ENCODE results near the gene AFF1. TPM values are rescaled to one million over a fixed set of nuclear protein-coding genes. Genes with fewer than 3 reads are reported as not detected.

The AFF1 gene
- total and polyA plus RNA-seq, 5 experiments from 2014 or later = 9.0 to 55.8 (median 13.7) TPM

DNA sequence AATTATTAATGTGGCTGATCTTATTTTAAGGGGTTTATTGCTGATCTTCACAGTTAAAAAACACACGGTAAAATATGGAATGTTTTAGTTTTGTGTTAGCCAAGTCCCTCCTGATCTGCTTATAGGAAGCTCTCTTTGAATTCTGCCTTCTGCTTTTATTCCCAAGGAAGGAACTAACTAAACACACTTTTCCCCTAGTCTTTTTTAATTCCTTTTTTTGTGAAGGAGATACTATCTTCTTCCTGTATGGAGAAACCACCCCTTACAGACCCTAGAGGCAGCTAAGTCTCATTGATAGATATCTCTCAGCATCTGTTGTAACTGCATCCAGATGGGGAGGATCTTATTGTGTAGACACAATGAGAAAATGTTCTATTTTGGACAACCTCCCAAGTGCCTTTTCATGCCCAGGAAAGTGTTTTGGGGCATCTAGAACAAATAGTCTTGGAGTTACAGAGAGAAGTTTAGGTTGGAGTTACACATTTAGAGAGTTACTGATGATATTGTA is 64.4 kb downstream of the AFF1 start:
- ATAC-seq (no peak), DNase-seq (no peak)
- H3K27ac Mint-ChIP-seq = peak overlapping the region in 3 of 10 donors; percentile 1 to 65 (median 45)
- H3K36me3 Mint-ChIP-seq = peaks cover 0 to 3% (median 0%) of the 10 kb centered on the region in 3 donors
- no peaks in the 10 kb centered on the region for H3K9me3 Mint-ChIP-seq
- H3K4me3 Mint-ChIP-seq = no peak overlapping the region
- POLR2A ChIA-PET = no interaction called here
- H3K4me1 Mint-ChIP-seq = peaks cover 7 to 47% (median 16%) of the 10 kb centered on the region in 4 donors
- H3K27me3 Mint-ChIP-seq = no peaks in the 10 kb centered on the region

DNA sequence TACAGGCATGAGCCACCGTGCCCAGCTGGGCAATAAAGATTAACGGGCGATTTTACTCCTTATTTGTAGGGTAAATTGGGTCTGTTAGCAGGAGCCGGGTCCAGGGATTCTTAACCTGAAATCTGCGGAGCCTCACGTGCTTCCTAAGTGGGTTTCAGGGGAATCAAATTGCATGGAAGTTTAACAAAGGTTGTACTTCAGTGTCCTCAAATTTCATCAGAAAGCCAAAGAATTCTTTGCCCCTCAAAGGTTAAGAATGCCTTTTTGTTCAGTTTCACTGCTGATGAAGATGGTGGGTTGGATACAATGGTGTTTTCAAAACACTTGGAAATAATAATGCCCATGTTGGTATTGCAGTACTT is 67.9 kb downstream of the AFF1 start:
- no peak for DNase-seq
- Mint-ChIP-seq H3K27ac (peak overlapping the region in 1 of 10 donors; percentile 99), H3K4me1 (peaks cover 20 to 55% (median 33%) of the 10 kb centered on the region in 4 donors), H3K9me3 (no peaks in the 10 kb centered on the region), H3K36me3 (no peaks in the 10 kb centered on the region), H3K4me3 (no peak overlapping the region), H3K27me3 (no peaks in the 10 kb centered on the region)
- POLR2A ChIA-PET = interaction anchor here (7.8 kb wide), 1 partner anchor 65 kb away, joined by 162 read pairs; the partner anchor contains the start of gene AFF1
- ATAC-seq = no peak

GRCh38 chr4:87003266-87003665 is 68.5 kb downstream of the AFF1 start:
- peak overlapping the region in 4 of 10 donors; percentile 1 to 99 (median 47) for H3K27ac Mint-ChIP-seq
- no peak for ATAC-seq
- H3K4me1 Mint-ChIP-seq = peaks cover 25 to 56% (median 39%) of the 10 kb centered on the region in 4 donors
- POLR2A ChIA-PET = interaction anchor here (7.8 kb wide), 1 partner anchor 66 kb away, joined by 162 read pairs; the partner anchor contains the start of gene AFF1
- DNase-seq = no peak
- no peaks in the 10 kb centered on the region for H3K36me3 Mint-ChIP-seq
- H3K4me3 Mint-ChIP-seq = no peak overlapping the region
- no peaks in the 10 kb centered on the region for H3K27me3 Mint-ChIP-seq
- no peaks in the 10 kb centered on the region for H3K9me3 Mint-ChIP-seq

GRCh38 chr4:87005369-87005689 is 70.5 kb downstream of the AFF1 start:
- no peak for ATAC-seq
- H3K27me3 Mint-ChIP-seq = no peaks in the 10 kb centered on the region
- no peaks in the 10 kb centered on the region for H3K36me3 Mint-ChIP-seq
- peaks cover 26 to 54% (median 45%) of the 10 kb centered on the region in 4 donors for H3K4me1 Mint-ChIP-seq
- peak in 1 of 10 donors; percentile 11 for DNase-seq
- H3K9me3 Mint-ChIP-seq = no peaks in the 10 kb centered on the region
- H3K27ac Mint-ChIP-seq = peak overlapping the region; percentile 94 to 100 (median 98)
- POLR2A ChIA-PET = interaction anchor here (1.3 to 7.8 kb wide), 2 partner anchors 68 to 214 kb away, joined by 3 to 162 read pairs; partner anchors contain the start of gene AFF1
- H3K4me3 Mint-ChIP-seq = peak overlapping the region; percentile 84 to 97 (median 96)

GRCh38 chr4:87005690-87006425 is 71.0 kb downstream of the AFF1 start:
- DNase-seq = peak in 4 of 10 donors; percentile 18 to 36 (median 30)
- H3K4me3 Mint-ChIP-seq = peak overlapping the region; percentile 84 to 97 (median 96)

DNA sequence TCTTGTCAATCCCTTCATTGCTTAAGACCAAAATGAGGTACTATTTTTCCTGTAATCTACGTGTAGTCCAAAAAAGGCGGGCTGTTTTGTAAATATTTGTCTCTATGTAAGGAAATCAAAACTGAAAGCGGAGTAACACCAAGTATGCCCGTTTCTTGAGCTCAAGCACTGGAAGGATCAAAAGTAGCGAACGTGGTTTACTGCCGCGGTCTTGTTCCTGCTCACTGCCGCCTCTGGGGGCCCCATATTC is 71.5 kb downstream of the AFF1 start:
- H3K36me3 Mint-ChIP-seq = no peaks in the 10 kb centered on the region
- peak overlapping the region; percentile 84 to 97 (median 96) for H3K4me3 Mint-ChIP-seq
- ATAC-seq (no peak), DNase-seq (no peak)
- POLR2A ChIA-PET = interaction anchor here (0.6 to 7.8 kb wide), 23 partner anchors 9 to 213 kb away, joined by 3 to 162 read pairs (median 4); partner anchors contain the start of gene AFF1
- peaks cover 28 to 57% (median 46%) of the 10 kb centered on the region in 4 donors for H3K4me1 Mint-ChIP-seq
- no peaks in the 10 kb centered on the region for H3K9me3 Mint-ChIP-seq
- no peaks in the 10 kb centered on the region for H3K27me3 Mint-ChIP-seq
- H3K27ac Mint-ChIP-seq = peak overlapping the region; percentile 94 to 100 (median 98)

More at GRCh38 chr4:87005690-87006425, 71.0 kb downstream of the AFF1 start:
- no peaks in the 10 kb centered on the region for H3K27me3 Mint-ChIP-seq
- peak; percentile 0 to 5 for ATAC-seq
- H3K27ac Mint-ChIP-seq = peak overlapping the region; percentile 94 to 100 (median 98)
- no peaks in the 10 kb centered on the region for H3K9me3 Mint-ChIP-seq
- POLR2A ChIA-PET = interaction anchor here (0.6 to 7.8 kb wide), 23 partner anchors 8 to 214 kb away, joined by 3 to 162 read pairs (median 4); partner anchors contain the start of gene AFF1
- H3K36me3 Mint-ChIP-seq = no peaks in the 10 kb centered on the region
- peaks cover 26 to 54% (median 42%) of the 10 kb centered on the region in 4 donors for H3K4me1 Mint-ChIP-seq

DNA sequence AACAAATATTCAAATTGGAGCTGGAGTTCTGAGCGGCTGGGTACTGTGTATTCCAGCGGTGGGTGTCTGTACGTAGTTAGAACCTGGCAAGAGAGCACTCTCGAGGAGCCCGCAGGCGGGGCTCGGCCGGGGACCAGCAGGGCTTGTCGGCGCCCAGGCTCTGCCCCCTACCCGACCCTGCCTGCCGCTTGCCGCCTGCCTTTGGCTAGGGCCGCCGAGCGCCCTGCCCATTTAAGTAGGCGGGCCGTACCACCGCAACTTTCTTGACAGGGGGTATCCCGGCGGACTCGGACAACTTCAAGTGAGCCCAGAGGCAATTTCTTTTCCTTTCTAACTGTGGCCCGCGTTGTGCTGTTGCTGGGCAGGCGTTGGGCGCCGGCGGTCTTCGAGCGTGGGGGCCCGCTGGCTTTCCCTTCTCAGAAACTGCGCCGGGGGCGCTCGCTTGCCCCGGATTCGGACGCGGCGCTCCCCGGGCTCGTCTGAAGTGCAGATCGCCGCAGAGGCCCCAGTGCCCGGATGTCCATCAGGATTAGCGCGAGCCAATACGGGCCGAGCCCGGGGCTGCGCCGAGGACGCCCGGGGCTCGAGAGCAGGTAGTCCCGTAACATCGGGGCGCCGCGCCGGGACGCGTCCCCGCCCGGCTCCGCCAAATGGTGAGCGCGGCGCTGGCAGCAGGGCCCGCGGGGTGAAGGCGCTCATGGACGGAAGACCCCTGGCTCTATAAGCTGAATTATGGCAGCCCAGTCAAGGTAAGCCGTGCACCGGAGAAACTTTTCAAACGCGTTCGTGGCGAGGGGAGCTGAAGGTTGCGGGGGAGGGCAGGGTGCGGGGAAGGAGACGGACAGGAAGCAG is 72.1 kb downstream of the AFF1 start:
- Mint-ChIP-seq H3K4me3 (peak overlapping the region; percentile 84 to 97 (median 96)), H3K4me1 (peaks cover 30 to 59% (median 51%) of the 10 kb centered on the region in 4 donors), H3K27ac (peak overlapping the region; percentile 94 to 100 (median 98)), H3K9me3 (no peaks in the 10 kb centered on the region), H3K36me3 (no peaks in the 10 kb centered on the region), H3K27me3 (no peaks in the 10 kb centered on the region)
- POLR2A ChIA-PET = interaction anchor here (0.6 to 7.8 kb wide), 23 partner anchors 9 to 233 kb away, joined by 3 to 162 read pairs (median 4); partner anchors contain the start of gene AFF1
- DNase-seq (peak; percentile 83 to 94 (median 89)), ATAC-seq (peak; percentile 85)

DNA sequence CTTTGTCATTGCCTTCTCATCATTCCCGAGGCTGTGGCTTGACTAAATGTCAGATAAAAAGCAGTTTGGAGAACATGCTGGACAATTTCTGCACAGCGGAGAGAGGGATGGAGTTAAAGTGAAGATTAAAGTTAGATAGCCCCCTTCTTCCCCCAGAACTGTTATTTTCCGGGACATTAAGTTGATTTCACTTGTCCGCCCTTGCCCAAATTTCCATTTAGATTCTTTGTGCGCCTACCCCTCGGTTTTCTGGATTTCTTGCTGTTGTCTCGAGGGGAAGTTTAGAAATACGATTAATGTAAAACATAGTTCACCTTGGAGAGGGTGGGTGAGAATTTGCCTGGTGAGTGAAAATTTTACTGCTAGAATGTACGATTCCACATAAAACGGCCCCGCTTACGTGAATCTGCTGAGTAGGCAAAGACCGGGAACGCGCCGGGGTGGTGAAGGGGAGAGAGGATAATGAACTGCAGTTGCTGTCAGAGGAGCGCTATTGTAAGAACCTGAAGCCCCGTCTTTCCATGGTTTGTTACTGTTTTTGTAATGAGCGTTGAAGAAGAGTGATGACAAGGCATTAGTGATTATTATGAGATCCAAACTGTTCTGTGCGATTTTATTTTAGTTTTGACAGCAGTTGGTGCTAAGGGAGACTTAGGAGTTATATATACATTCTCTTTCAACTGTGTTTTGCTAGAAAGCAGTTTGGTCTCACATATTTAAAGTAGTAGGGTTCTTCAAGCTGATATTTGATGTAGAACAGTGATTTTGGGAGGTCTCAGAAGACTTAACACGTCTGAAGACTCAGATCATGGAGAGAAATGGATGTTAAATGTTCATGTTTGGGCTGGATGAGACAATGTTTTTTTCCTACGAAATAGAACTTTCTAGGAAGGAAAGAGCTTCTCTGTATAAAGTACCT is 73.0 kb downstream of the AFF1 start:
- ATAC-seq (no peak), DNase-seq (peak in 9 of 10 donors; percentile 10 to 36 (median 23))
- H3K4me1 Mint-ChIP-seq = peaks cover 32 to 67% (median 59%) of the 10 kb centered on the region in 4 donors
- H3K27me3 Mint-ChIP-seq = no peaks in the 10 kb centered on the region
- H3K27ac Mint-ChIP-seq = peak overlapping the region; percentile 88 to 100 (median 95)
- no peaks in the 10 kb centered on the region for H3K9me3 Mint-ChIP-seq
- H3K4me3 Mint-ChIP-seq = peak overlapping the region; percentile 84 to 97 (median 96)
- H3K36me3 Mint-ChIP-seq = no peaks in the 10 kb centered on the region
- POLR2A ChIA-PET = interaction anchor here (0.7 to 7.8 kb wide), 9 partner anchors 23 to 233 kb away, joined by 3 to 162 read pairs (median 5); partner anchors contain the start of gene AFF1

- Mint-ChIP-seq H3K27ac (peak overlapping the region in 4 of 10 donors; percentile 11 to 74 (median 39)), H3K4me1 (peaks cover 35 to 81% (median 72%) of the 10 kb centered on the region in 4 donors), H3K36me3 (no peaks in the 10 kb centered on the region), H3K4me3 (peak overlapping the region; percentile 29 to 92 (median 72)), H3K9me3 (no peaks in the 10 kb centered on the region), H3K27me3 (no peaks in the 10 kb centered on the region)
- DNase-seq (no peak), ATAC-seq (no peak)
- POLR2A ChIA-PET = interaction anchor here (0.6 to 7.8 kb wide), 2 partner anchors 18 to 72 kb away, joined by 3 to 162 read pairs; partner anchors contain the start of gene AFF1
Measured at GRCh38 chr4:87009095-87009648, 74.4 kb downstream of the AFF1 start.

- Mint-ChIP-seq H3K4me1 (peaks cover 35 to 85% (median 78%) of the 10 kb centered on the region in 4 donors), H3K27me3 (no peaks in the 10 kb centered on the region)
- POLR2A ChIA-PET = no interaction called here
Measured at GRCh38 chr4:87010192-87010591, 75.4 kb downstream of the AFF1 start.

DNA sequence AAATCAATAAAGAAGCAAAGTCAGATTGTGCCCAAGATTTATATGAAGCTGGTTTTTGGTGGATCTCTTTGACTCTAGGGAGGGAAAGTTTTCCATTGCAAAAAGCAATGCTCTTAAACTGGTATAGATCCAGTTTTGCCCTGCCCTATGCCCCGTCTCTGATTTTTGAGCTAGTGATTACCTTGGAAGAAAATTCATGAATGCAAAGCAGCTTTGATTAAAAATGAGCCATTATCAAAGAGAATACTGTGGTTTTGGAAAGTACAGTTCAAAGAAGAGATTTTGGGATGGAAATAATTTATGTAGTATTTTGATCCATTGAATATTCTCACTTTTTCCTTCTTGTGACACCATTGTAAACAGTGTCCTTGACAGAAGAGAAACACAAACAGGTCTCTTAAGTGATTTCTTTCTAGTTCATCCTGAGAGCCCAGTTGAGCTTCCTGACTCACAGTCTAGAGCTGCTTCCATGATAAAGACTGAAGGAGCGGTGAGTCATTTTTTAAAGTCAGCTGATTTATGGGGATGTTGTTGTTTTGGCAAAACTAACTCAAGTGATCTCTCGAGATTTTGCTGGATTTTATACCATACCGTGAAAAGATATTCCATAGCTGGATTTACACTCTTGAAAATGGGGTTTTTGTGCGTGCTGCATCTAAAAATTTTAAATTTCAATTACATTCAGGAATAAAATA is 76.7 kb downstream of the AFF1 start:
- no peaks in the 10 kb centered on the region for H3K27me3 Mint-ChIP-seq
- POLR2A ChIA-PET = interaction anchor here (2.7 kb wide), 1 partner anchor 76 kb away, joined by 13 read pairs; the partner anchor contains the start of gene AFF1
- peak overlapping the region in 4 of 10 donors; percentile 2 to 30 (median 8) for H3K4me3 Mint-ChIP-seq
- H3K9me3 Mint-ChIP-seq = no peaks in the 10 kb centered on the region
- H3K36me3 Mint-ChIP-seq = no peaks in the 10 kb centered on the region
- ATAC-seq = no peak
- H3K4me1 Mint-ChIP-seq = peaks cover 29 to 86% (median 77%) of the 10 kb centered on the region in 4 donors
- no peak for DNase-seq
- peak overlapping the region in 2 of 10 donors; percentile 5 to 7 for H3K27ac Mint-ChIP-seq

More at GRCh38 chr4:87010192-87010591, 75.4 kb downstream of the AFF1 start:
- Mint-ChIP-seq H3K9me3 (no peaks in the 10 kb centered on the region), H3K4me3 (peak overlapping the region in 5 of 10 donors; percentile 31 to 86 (median 64)), H3K36me3 (no peaks in the 10 kb centered on the region), H3K27ac (peak overlapping the region in 1 of 10 donors; percentile 45)
- no peak for DNase-seq
- no peak for ATAC-seq

All from naive thymus-derived CD8-positive, alpha-beta T cell (primary cell).